NCI-H1092 treated with DMSO at 0.1 percent for 48 hours (cell line): Measurements from ENCODE around the gene C11orf52.
"Not testable (repeated sequence)": the region's sequence is repeated elsewhere in the genome, so short reads cannot be mapped to it uniquely, and the experiment has no call there.

Experiments
- DNase-seq: peaks from one replicate; lab custom pipeline; 2025; lab: John Stamatoyannopoulos, UW

C11orf52 gene, protein sequence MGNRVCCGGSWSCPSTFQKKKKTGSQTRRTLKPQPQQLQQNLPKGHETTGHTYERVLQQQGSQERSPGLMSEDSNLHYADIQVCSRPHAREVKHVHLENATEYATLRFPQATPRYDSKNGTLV

DNA sequence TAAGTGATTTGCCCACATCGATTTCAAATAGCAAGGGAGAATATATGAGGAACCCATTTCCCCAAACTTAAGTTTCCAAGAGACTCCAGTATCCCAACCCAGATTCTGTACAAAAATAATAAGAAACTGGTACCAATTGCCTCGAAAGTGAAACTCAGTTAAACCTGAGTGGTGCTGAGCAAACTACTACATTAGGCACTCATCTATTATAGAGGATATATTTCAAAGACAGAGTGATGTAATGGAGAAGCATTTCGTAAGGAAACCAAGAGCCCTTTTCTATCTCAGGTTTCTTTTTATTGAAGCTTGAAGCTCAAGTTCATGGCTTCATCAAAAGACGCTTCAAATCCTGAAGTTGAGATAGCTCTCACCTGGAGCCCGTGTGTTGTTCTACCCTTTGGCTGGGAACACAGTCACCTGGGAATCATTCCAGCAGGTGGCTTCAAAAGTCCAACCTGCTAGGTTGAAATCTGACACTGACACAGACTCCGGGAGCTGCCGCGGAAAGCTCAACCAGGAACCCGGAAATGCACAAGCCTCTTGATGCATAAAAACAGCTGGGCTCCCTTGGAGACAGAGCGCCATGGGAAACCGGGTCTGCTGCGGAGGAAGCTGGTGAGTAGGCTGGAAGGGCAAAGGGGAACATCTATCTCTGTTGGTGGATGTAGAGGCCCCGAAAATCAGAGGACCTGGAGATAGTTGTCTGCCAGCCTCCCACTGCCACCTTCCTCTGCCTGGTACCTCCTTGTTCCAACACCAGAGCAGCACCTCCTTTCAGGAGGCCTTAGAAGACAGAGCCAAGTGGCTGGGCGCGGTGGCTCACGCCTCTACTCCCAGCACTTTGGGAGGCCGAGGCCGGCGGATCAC lies at the start of gene C11orf52:
Gene C11orf52, plus strand, starts transcription at position 524 of the 867 bp plus-strand sequence. Its CDS starts 60 bp downstream, at position 584.
- peak; percentile 84 for DNase-seq

DNA sequence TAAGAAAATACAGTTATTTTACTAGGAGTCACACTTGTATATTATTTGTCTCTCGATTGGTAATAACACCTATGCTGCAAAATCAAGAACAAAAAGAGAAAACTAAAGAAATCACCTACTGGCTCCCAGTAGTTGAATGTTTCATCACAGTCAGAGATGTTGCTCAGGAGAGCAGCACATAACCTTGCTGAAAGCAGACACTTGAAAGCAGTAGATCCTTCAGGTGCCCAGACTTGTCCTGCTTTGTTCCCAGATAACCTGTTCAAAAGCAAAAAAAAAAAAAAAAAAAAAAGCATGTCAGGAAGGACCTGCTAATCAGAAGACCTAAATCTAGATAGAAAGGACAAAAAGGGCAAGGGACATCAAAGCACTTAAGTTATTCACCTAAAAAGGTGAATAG lies 48.6 kb upstream of the C11orf52 start:
- no peak for DNase-seq

DNA sequence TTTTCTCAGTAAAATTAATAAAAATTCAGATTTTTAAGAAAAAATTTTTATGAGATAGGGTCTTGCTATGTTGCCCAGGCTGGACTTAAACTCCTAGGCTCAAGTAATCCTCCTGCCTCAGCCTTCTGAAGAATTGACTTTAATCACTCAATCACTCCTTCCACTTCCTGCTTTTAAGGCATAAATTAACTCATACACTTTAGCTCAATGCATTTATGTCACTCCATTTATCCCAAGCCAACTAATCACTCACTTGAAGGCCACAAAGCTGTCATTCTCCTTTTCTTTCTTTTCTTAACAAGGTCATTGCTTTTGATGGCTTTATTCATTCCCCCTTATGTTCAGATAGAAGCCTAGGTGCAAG lies 48.2 kb upstream of the C11orf52 start:
- DNase-seq, result no peak

DNA sequence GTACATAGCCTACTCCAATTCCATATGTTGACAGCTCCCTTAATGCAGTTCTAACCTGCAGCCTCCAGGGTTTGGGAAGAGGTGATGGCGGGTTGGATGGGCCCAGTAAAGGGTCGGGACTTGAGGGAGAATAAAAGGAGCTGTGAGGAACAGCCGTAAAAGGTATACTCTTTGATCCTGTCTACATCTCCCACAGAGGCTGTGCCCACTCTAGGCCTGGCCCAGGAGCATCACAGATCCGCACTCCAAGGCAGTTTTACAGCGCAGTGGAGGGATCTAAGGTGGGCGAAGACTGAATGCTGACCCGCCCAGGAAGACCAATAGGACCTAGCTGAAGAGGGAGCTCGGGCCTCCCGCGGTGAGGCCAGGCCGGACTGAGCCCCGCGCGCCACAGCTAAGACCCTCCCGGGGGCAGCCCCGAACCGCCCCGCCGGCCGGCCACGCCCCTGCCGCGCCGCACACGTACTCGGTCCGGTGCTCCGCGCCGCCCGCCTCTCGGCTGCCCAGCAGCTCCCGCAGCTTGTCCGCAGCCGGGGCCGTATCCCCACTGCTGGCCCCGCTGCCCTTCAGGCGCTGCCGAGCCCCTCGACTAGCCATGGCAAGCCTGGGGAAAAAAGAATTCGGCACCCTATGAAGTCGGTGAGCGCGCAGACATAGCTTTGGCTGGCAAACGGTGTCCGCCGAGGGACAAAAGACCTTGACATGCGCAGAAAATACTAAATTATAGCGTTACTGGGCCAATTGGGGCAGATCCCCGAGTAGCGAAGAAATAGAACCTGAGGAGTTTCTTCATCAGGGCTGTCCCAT lies 47.6 kb upstream of the C11orf52 start, which contains the start of gene ALG9:
Gene ALG9, minus strand, starts transcription at position 696 of the 807 bp plus-strand sequence. Its CDS starts 99 bp downstream, at position 597.
- DNase-seq, result peak; percentile 89

DNA sequence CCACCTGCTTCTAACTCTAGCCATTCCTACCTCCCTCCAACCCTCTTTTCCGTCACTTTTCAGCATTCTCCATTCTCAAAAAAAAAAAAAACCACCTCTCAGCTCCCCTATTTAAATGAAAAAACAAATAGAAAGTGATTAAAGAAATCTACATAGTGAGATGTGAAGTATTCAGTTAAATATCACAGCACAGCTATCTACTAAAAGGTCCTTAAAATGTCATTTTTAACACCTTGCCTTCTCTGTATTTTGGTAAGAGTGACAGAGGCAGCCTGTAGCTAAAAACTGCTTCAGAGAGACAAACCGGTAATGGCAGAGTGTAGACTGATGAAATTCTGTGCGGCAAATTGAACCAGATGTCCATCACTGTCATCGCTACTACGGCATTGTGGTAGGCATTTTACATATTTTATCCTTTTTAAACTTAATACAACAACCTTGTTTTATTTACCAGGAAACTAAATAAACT lies 47.0 kb upstream of the C11orf52 start:
- peak; percentile 55 for DNase-seq

DNA sequence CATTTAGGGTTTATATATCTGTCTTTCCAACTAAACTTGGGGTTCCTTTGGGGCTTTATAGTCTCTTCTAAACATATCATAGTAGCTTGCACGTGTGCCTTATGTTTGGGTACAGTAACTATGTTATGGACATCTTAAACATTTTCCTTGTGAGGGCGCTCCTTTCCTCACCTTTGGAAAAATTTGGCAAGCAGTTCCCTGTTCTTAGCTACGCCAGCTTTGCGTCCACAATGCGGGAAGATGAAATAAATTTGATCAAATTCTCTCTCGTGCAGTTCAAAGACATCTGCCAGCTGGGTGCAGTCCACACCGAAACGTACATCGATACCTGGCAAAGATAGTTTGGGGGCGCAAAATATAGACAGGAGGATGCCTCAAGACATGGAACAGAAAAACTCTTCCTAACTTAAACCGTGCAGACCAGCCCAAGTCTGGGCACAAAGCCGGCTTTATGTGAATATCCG lies 40.3 kb upstream of the C11orf52 start:
- DNase-seq, result no peak

DNA sequence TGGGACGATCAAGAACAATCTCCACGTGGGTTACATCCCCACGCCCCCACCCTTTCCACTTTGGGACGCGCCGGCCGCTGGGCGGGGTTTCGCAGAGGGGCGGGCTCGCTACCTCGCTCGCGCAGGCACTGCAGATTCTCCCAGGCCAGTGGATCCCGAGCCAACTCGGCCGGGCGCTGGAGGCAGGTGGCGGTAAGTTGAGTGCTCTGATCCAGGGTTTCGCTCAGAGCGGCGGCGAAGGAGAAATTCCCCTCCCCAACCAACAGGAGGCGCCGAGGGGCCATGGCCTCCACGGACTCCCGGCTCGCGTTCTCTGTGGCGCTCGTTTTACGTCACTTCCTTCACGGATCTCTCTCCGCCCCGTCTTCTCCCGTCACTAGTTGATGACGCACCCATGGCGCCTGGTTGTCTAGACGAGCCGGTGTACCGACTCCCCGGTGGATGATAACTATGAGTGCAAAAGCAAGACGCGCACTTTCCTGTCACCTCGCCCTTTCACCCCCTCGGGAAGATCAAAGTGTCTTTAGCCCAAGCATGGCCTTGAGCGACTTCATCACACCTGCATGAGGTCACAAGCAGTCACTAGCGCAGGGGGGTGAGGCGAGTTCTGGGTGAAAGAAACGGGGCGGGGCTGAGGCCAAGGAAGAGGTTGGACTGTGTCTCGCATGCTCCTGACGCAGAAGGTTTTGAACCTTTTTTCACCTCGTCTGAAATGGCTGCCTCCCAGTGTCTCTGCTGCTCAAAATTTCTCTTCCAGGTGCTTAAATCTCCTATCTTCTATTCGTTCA lies 39.7 kb upstream of the C11orf52 start, which contains the start of the genes CFAP68 and FDXACB1:
Gene CFAP68, plus strand, starts transcription at position 693 of the 788 bp plus-strand sequence. Its CDS starts 20 bp downstream, at position 713.
Gene FDXACB1, minus strand, starts transcription at position 317 of the 788 bp plus-strand sequence. Its CDS starts 33 bp downstream, at position 284.
- peak; percentile 99 for DNase-seq

DNA sequence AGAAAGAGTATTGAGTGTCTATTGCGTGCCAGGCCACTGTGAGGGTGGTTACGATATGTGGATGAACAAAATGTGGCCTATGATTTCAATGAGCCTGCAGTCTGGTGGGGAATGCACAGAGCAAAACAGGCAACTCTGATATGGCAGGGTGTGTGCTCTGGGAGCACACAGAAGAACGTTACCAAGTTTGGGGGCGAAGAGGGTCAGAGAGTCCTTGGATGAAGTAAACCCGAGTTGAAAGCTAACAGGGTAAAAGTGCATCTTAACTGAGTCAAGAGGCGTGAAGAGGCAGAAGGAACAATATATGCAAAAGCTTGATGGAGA lies 39.1 kb upstream of the C11orf52 start:
- DNase-seq, result peak; percentile 35

DNA sequence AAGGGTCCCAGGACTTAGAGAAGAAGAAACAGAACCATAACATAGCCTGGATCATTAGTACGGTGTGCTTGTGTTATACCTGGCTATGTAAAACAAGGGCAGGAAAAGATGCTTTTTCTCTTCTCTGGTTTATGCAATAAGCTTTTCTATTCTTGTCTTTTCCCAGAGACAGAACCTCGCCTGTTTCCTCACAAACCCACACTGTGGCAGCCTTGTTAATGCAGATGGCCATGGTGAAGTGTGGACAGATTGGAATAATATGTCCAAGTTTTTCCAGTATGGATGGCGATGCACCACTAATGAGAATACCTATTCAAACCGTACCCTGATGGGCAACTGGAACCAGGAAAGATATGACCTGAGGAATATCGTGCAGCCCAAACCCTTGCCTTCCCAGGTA lies 36.5 kb upstream of the C11orf52 start:
- no peak for DNase-seq

DNA sequence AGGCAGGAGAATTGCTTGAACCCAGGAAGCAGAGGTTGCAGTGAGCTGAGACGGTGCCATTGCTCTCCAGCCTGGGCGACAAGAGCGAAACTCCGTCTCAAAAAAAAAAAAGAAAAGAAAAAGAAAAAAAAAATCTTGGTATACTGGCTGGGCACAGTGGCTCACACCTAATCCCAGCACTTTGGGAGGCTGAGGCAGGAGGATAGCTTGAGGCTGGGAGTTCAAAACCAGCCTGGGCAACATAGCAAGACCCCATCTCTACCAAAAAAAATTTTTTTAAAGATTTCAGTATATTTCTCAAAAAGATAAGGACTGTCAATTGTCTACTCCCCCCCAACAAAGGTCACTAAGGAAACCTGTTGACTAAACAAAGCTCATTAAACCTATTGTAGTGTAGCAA lies 33.7 kb upstream of the C11orf52 start:
- DNase-seq, result not testable (repeated sequence)

DNA sequence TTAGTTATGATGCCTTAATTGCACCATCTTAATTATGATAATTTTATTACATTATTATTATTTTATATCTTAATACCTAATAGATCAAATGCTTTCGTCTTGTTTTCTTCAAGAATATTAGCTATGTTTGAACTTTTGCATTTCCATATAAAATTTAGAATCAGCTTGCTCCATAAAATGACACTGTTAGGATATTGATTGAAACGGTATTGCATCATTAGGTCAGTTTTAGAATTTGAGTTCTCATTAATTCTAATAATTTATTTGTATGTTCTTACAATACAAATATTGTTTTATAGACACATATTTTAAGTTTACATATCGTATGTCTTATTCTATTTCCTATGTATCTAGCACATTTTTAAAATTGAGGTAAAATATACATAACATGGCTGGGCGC lies 32.7 kb upstream of the C11orf52 start:
- DNase-seq, result no peak

DNA sequence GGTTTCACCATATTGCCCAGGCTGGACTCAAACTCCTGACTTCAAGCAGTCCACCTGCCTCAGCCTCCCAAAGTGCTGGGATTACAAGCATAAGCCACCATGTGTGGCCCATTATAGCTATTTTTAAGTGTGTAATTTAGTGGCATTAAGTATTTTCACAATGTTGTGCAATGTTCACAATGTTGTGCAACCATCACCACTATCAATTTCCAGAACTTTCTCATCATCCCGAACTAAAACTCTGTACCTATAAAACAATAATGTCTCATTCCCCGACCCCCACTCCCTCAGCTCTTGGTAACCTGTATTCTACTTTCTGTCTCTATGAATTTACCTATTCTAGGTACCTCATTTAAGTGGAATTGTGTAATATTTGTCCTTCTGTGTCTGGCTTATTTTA lies 31.9 kb upstream of the C11orf52 start:
- no peak for DNase-seq

DNA sequence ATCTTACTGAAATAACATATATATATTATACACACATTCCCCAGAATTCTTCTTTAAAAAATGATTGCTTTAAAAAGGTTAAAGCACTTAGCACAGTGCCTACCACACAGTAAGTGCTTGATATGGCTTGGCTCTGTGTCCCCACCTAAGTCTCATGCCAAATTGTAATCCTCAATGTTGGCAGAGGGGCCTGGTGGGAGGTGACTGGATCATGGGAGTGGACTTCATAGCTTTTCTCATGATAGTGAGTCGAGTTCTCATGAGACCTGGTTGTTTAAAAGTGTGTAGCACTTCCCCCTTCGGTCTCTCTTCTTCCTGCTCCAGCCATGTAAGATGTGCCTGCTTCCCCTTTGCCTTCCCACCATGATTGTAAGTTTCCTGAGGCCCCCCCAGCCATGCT lies 13.3 kb upstream of the C11orf52 start:
- DNase-seq, result no peak

DNA sequence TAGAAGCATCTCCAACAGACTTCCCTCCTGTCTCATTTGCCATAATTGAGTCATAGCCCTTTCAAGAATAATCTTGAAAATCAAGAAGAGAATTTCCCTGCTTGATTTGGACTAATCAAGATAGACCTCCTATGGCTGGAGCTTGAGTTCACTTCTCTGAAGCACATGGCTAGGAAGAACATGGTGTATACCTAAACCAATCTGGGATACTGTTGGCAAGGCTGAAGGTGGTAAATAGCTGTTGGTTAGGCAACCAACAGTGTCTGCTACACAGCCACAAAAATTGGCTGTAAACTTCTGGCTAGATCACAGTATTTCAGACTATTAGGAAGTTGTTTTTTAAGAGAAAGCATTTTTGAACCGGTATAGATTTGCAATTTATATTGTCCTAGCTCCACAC lies 12.0 kb upstream of the C11orf52 start:
- DNase-seq, result no peak

DNA sequence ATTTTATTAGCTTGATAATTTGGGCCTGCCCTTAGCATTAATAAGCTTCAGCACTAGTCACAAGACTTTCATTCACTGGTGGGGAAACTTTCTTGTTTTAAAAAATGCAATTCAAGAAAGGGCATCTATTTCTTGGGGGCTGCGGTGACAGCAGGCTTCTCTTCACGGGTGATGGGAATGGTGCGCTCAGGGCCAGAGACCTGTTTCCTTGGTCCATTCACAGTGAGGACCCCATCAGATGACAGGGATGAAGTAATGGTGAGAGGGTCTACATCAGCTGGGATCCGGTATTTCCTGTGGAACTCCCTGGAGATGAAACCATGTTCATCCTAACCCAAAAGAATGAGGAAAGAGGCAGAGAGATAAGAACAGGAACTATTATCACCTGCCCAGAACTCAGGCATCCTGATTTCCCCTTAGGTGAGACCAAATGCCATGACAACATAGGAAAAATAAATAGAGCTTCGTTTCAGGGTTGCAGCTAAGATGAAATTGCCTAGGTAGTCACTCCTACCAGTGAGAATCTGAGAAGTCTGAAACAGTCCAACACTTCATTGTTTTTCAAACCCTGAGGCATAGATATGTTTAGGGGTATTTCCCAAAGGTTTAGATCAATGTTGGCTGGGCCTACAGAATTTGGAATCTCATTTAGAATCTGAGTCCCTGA lies 9.9 kb upstream of the C11orf52 start:
- DNase-seq, result no peak

DNA sequence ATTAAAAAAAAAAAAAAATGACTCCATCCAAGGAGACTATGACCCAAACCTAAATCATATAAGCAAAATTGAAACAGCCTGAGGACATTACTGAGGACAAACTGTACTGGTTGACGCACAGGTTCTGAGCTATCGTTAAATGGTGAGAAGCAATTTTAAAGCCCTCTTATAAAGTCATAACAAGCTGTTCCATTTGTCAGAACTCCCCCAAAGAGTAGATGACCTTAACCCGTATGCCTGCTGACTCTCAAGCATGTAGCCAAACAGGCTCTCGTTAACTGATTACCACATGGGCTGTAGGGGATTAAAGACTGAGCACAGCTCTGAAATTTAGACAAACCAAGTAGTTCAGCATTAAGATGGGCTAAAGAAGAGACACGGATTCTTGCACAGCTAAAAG lies 9.3 kb upstream of the C11orf52 start:
- DNase-seq, result no peak

DNA sequence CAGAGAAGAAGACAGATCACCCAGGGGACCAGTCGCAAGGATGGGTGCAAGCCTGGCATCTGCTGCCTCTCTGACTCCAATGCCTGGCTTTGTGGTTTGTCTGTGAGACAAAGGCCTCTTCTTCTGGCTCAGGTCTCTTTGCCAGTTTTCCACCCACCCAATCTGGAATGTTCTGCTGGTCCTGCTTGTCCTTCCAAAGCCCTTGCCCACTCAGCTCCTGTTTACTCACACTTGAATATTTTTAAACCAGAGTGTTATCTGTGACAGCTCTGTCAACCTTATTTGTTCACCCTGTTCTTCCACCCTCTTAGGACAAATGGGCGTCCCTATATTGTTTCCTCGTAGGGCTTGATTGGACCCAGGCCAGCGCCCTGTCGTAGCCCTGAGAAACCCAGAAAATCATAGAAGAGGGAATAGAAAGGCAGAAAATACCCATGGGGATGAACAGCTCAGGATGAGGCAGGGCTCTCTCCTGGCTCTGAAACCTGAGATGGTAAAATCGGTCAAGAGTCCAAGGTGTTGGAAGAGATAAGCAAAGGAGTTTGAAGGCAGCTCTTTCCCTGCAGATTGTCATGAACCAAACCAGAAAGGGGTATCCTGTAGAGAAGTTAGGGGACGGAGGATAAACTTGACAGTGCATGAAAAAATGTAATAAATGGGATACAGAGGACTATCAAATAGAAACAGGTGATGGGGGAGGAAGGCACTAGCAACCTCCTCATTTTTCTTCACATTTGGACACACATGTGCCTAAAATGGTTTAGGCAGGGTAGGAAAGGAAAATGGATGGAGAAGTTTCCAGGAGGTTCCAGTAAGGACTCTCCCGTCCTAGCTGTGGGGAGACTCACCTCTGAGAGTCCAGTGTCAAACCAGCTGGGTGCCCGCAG lies 7.8 kb upstream of the C11orf52 start:
- DNase-seq, result peak; percentile 34

DNA sequence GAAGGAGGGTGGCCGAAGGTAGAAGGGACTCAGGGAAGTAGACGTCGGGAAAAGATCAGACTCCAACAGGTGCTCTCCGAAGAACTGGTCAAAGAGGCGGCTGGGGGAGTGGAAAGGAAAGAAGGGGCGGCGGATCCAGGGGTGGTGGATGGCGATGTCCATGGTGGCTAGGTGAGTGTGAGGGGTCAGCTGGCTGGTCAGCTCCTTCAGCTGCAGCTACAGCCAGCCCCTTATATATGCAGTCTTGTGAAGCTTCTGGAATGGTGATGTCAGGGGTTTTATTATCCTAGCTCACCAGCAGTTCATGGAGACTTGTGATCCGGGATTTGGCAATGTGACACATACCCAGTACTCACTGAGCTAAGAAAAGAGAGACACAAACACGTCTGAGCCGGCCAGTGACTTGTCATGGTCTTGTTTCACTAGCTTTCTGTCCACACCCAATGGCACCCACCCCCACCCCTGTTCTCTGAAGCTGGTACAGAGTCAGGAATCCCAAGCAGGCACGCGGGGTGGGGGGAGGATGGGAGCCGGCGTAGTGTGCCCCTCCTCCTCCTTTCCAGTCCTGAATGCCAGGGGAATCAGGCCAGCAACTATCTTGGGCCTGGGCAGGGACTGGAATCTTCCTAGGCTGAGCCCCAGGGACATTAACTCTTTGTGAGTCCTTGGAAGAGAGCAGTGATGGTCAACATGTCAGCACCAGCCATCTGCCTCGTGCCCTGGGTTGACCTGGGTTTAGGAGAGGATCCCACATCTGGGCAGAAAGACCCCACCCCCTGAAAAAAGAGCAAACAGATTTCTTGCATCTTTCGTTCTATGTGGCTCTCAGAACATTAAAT lies 6.9 kb upstream of the C11orf52 start, which contains the start of gene CRYAB:
Gene CRYAB, minus strand, starts transcription at position 208 of the 839 bp plus-strand sequence. Its CDS starts 46 bp downstream, at position 162.
- DNase-seq, result no peak

DNA sequence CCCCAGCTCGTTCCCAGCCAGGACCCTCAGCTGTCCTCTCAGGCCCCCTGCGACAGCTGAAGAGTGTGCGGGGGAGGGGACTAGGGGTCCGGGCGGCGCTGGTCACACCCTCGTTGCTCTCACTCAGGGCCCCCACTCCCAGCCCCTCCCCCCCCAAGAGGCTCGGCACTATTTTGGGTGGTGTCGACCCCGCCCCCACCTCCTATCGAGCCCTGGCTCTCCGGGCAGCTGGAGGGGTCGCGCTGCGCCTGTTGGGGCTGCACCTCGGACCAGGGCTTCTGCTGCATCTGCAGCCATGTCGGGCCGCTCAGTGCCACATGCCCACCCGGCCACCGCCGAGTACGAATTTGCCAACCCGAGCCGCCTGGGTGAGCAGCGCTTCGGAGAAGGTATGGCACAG lies 6.2 kb upstream of the C11orf52 start, which contains the start of gene HSPB2:
Gene HSPB2, plus strand, starts transcription at position 200 of the 400 bp plus-strand sequence. Its CDS starts 96 bp downstream, at position 296.
- DNase-seq, result no peak
